HCT116 (cell line): ENCODE measurements around the gene DNAJC3. TPM values are rescaled to one million over a fixed set of nuclear protein-coding genes. Genes with fewer than 3 reads are reported as not detected.
"Not testable (repeated sequence)": the region's sequence is repeated elsewhere in the genome, so short reads cannot be mapped to it uniquely, and the experiment has no call there.

ENCODE experiments used
- ATAC-seq: fragments of 200-7000 bp; cut with Tn5 transposase; 2 replicates; pipeline ENCODE4 v1.9.1; 2020; ENCODE audit warnings: mild to moderate bottlenecking, moderate library complexity
- BruUV-seq: library from RNA; stranded (reverse); fragments of 400-500 nt; replicated peaks from 2 replicates; lab custom pipeline; 2021; lab: Mats Ljungman, UMichigan
- CTCF ChIA-PET: fragments of 300-600 bp; sonication (Branson Sonifier 250); formaldehyde crosslinking; loops from one replicate; lab custom pipeline; 2021; ENCODE audit warnings: antibody characterized with exemption; lab: Charles Lee
- POLR2A ChIA-PET: fragments of 300-600, 350-600 bp; sonication (Branson Sonifier 250); formaldehyde crosslinking; loops from one replicate; lab custom pipeline; 2021; ENCODE audit warnings: antibody characterized with exemption; lab: Charles Lee
- RAD21 ChIA-PET, 2 experiments: fragments of 300-600 bp; sonication (Branson Sonifier 250); formaldehyde crosslinking; loops; one replicate each; lab custom pipeline; 2023; ENCODE audit warnings: low total read pairs in 2 of 2; ENCODE audit not compliant: uncharacterized antibody in 2 of 2, unreplicated experiment in 2 of 2, low non-redundant PET in 1 of 2; lab: Charles Lee
- DNase-seq: peaks from one replicate; pipeline ENCODE4 v3.0.0-alpha.2; 2010; ENCODE audit warnings: low read depth, low spot score
- H2AFZ ChIP-seq: fragments of 200-600 bp; shearing (Covaris generic), sonication (generic); 2 replicates; pipeline ENCODE4 v1.6.1; 2017; ENCODE audit warnings: low read depth, mixed run types, mixed read lengths, antibody characterized with exemption, low read length; ENCODE audit not compliant: poor library complexity, severe bottlenecking
- H3K27ac ChIP-seq: 2 replicates; pipeline ENCODE4 v1.5.1; 2012; ENCODE audit warnings: low read depth, low read length
- H3K27me3 ChIP-seq: fragments of 200-600 bp; sonication (generic); 2 replicates; pipeline ENCODE4 v1.6.1; 2016; ENCODE audit warnings: mixed run types, low read length, mixed read lengths; ENCODE audit not compliant: insufficient read depth
- H3K36me3 ChIP-seq, 2 experiments: fragments of 200-500 bp in 1 of 2; fragments of 200-600 bp in 1 of 2; sonication (Bioruptor generic) in 1 of 2; sonication (generic) in 1 of 2; 2 replicates each; pipeline versions ENCODE4 v1.5.1 to v1.6.1; 2014 to 2016; ENCODE audit warnings: low read length in 2 of 2, inconsistent platforms in 1 of 2, mixed read lengths in 1 of 2, mixed run types in 1 of 2; ENCODE audit not compliant: insufficient read depth in 2 of 2, control insufficient read depth in 1 of 2
- H3K4me1 ChIP-seq, 2 experiments: fragments of 200-600 bp in 1 of 2; sonication (generic) in 1 of 2; 2 replicates each; pipeline versions ENCODE4 v1.5.1 to v1.6.1; 2012 to 2017; ENCODE audit warnings: low read length in 2 of 2, inconsistent platforms in 1 of 2, mild to moderate bottlenecking in 1 of 2, mixed read lengths in 1 of 2, mixed run types in 1 of 2, moderate library complexity in 1 of 2; ENCODE audit not compliant: insufficient read depth in 2 of 2, control insufficient read depth in 1 of 2
- H3K4me2 ChIP-seq: fragments of 200-600 bp; sonication (generic); 2 replicates; pipeline ENCODE4 v1.6.1; 2017; ENCODE audit warnings: mixed run types, low read length, mixed read lengths
- H3K4me3 ChIP-seq, 2 experiments: fragments of 200-600 bp in 1 of 2; sonication (generic) in 1 of 2; replicated peaks in 1 of 2; 2 replicates each; pipeline ENCODE4 v1.5.1; 2011 to 2016; ENCODE audit warnings: low read length in 2 of 2, control low read depth in 1 of 2, low read depth in 1 of 2, mild to moderate bottlenecking in 1 of 2, mixed read lengths in 1 of 2, mixed run types in 1 of 2
- H3K79me2 ChIP-seq: fragments of 200-600 bp; sonication (generic); 2 replicates; pipeline ENCODE4 v1.6.1; 2017; ENCODE audit warnings: mild to moderate bottlenecking, mixed run types, low read length, moderate library complexity, mixed read lengths; ENCODE audit not compliant: insufficient read depth
- H3K9ac ChIP-seq: fragments of 200-600 bp; sonication (generic); 2 replicates; pipeline ENCODE4 v1.6.1; 2016; ENCODE audit warnings: low read length, mixed read lengths
- H3K9me2 ChIP-seq: fragments of 200-600 bp; sonication (generic), shearing (Covaris generic); 2 replicates; pipeline ENCODE4 v1.6.1; 2017; ENCODE audit warnings: mixed run types, mild to moderate bottlenecking, moderate library complexity; ENCODE audit not compliant: insufficient read depth
- H3K9me3 ChIP-seq, 2 experiments: fragments of 200-500 bp in 1 of 2; fragments of 200-600 bp in 1 of 2; sonication (Bioruptor generic) in 1 of 2; sonication (generic) in 1 of 2; 2 replicates each; pipeline ENCODE4 v1.6.1; 2014 to 2017; ENCODE audit warnings: low read length in 2 of 2, mixed read lengths in 2 of 2, inconsistent platforms in 1 of 2, low read depth in 1 of 2, mild to moderate bottlenecking in 1 of 2, mixed run types in 1 of 2, moderate library complexity in 1 of 2; ENCODE audit not compliant: control insufficient read depth in 1 of 2, insufficient read depth in 1 of 2
- H4K20me1 ChIP-seq: fragments of 200-600 bp; sonication (generic), shearing (Covaris generic); 2 replicates; pipeline ENCODE4 v1.6.1; 2017; ENCODE audit warnings: mixed run types, mild to moderate bottlenecking, moderate library complexity; ENCODE audit not compliant: insufficient read depth
- CBX3 ChIP-seq: IDR thresholded peaks from 2 replicates; pipeline ENCODE4 v1.6.1; 2012; ENCODE audit warnings: low read depth
- JUND ChIP-seq: IDR thresholded peaks from 2 replicates; pipeline ENCODE4 v1.6.1; 2012
- POLR2A ChIP-seq: IDR thresholded peaks from 2 replicates; pipeline ENCODE4 v1.7.0; 2011; ENCODE audit warnings: borderline replicate concordance; ENCODE audit not compliant: insufficient read depth, insufficient read length; ENCODE audit errors: extremely low read depth
- RAD21 ChIP-seq: IDR thresholded peaks from 2 replicates; pipeline ENCODE4 v1.6.1; 2012; ENCODE audit warnings: low read depth, mild to moderate bottlenecking
- ZNF274 ChIP-seq: fragments of 200-500 bp; sonication (Bioruptor generic); IDR thresholded peaks from 2 replicates; pipeline ENCODE4 v1.6.1; 2014; ENCODE audit warnings: mild to moderate bottlenecking, low read depth, low read length, inconsistent platforms
- intact Hi-C: fragments of 100-400 bp; cut with micrococcal nuclease; formaldehyde crosslinking; loops from 2 replicates; pipeline ENCODE4 v1.10.0; 2022
- total RNA-seq: library from RNA; stranded (reverse); gene quantifications from one replicate; pipeline ENCODE4 v1.2.1, GENCODE V29; 2021; ENCODE audit not compliant: unreplicated experiment
- TF ChIP-seq, protein P1 (sequence below), 3 experiments: fragments of 200-600 bp in 1 of 3; sonication (generic) in 1 of 3; IDR thresholded peaks in 2 of 3; conservative IDR thresholded peaks in 1 of 3; 2 replicates each; pipeline ENCODE4 v1.5.1; 2012 to 2017; ENCODE audit warnings: low read depth in 2 of 3, low read length in 2 of 3, antibody characterized with exemption in 1 of 3, borderline replicate concordance in 1 of 3, control low read depth in 1 of 3, mild to moderate bottlenecking in 1 of 3, mixed read lengths in 1 of 3, mixed run types in 1 of 3, moderate library complexity in 1 of 3; ENCODE audit not compliant: insufficient read depth in 1 of 3
- TF ChIP-seq, protein P2 (sequence below): IDR thresholded peaks from 2 replicates; pipeline ENCODE4 v1.6.1; 2012
- TF ChIP-seq, protein P3 (sequence below): IDR thresholded peaks from 2 replicates; pipeline ENCODE4 v1.6.1; 2012; ENCODE audit warnings: low read depth

DNAJC3 gene
- total RNA-seq, 1 experiment from 2014 or later, result 28.5 TPM

DNA sequence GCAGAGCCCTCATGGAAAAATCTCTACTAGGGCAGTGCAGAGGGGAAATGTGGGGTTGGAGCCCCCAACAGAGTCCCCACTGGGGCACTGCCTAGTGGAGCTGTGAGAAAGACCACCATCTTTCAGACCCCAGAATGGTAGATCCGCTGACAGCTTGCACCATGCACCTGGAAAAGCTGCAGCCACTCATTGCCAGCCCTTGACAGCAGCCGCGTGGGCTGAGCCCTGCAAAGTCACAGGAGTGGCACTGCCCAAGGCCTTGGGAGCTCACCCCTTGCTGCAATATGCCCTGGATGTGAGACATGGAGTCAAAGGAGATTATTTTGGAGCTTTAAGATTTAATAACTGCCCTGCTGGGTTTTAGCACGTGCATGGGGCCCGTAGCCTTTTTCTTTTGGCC, 8.0 kb downstream of the DNAJC3 start:
- DNase-seq, ATAC-seq, POLR2A ChIA-PET, H3K4me1 ChIP-seq, H3K9me3 ChIP-seq, BruUV-seq, H3K4me3 ChIP-seq, H3K4me2 ChIP-seq, RAD21 ChIA-PET, H3K27me3 ChIP-seq, H2AFZ ChIP-seq, H3K27ac ChIP-seq, H3K9ac ChIP-seq, H3K9me2 ChIP-seq, H3K36me3 ChIP-seq, CTCF ChIA-PET, H4K20me1 ChIP-seq, intact Hi-C loops: not testable (repeated sequence)
- H3K79me2 ChIP-seq, result peaks cover 90% of the 10 kb centered on the region

DNA sequence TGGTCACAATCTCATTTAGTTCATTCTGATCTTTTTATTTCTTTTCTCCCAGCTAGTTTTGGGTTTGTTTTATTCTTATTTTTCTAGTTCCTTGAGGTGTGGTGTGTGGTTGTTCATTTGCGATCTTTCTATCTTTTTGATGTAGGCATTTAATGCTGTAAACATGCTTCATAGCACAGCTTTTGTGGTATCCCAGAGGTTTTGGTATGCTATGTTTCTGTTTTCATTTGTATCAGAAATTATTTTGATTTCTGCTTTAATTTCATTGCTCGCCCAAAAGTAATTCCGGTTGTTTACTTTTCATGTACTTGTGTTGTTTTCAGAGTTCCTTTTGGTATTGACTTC, 12.6 kb downstream of the DNAJC3 start:
- RAD21 ChIA-PET, result no interaction called here
- POLR2A ChIA-PET, result no interaction called here
- TF ChIP-seq RAD21 (no peak), JUND (no peak), ZNF274 (no peak), CBX3 (no peak), POLR2A (no peak)
- TF ChIP-seq, protein P1, sequence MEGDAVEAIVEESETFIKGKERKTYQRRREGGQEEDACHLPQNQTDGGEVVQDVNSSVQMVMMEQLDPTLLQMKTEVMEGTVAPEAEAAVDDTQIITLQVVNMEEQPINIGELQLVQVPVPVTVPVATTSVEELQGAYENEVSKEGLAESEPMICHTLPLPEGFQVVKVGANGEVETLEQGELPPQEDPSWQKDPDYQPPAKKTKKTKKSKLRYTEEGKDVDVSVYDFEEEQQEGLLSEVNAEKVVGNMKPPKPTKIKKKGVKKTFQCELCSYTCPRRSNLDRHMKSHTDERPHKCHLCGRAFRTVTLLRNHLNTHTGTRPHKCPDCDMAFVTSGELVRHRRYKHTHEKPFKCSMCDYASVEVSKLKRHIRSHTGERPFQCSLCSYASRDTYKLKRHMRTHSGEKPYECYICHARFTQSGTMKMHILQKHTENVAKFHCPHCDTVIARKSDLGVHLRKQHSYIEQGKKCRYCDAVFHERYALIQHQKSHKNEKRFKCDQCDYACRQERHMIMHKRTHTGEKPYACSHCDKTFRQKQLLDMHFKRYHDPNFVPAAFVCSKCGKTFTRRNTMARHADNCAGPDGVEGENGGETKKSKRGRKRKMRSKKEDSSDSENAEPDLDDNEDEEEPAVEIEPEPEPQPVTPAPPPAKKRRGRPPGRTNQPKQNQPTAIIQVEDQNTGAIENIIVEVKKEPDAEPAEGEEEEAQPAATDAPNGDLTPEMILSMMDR (IDR thresholded peaks at IDR 0.05 in 2 of 3, conservative IDR thresholded peaks at IDR 0.05 in 1 of 3; ENCODE audit: borderline replicate concordance in 1 of 3, insufficient read depth in 1 of 3, low read depth in 2 of 3, low read length in 2 of 3), result no peak
- TF ChIP-seq, protein P2, sequence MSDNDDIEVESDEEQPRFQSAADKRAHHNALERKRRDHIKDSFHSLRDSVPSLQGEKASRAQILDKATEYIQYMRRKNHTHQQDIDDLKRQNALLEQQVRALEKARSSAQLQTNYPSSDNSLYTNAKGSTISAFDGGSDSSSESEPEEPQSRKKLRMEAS, result no peak
- TF ChIP-seq, protein P3, sequence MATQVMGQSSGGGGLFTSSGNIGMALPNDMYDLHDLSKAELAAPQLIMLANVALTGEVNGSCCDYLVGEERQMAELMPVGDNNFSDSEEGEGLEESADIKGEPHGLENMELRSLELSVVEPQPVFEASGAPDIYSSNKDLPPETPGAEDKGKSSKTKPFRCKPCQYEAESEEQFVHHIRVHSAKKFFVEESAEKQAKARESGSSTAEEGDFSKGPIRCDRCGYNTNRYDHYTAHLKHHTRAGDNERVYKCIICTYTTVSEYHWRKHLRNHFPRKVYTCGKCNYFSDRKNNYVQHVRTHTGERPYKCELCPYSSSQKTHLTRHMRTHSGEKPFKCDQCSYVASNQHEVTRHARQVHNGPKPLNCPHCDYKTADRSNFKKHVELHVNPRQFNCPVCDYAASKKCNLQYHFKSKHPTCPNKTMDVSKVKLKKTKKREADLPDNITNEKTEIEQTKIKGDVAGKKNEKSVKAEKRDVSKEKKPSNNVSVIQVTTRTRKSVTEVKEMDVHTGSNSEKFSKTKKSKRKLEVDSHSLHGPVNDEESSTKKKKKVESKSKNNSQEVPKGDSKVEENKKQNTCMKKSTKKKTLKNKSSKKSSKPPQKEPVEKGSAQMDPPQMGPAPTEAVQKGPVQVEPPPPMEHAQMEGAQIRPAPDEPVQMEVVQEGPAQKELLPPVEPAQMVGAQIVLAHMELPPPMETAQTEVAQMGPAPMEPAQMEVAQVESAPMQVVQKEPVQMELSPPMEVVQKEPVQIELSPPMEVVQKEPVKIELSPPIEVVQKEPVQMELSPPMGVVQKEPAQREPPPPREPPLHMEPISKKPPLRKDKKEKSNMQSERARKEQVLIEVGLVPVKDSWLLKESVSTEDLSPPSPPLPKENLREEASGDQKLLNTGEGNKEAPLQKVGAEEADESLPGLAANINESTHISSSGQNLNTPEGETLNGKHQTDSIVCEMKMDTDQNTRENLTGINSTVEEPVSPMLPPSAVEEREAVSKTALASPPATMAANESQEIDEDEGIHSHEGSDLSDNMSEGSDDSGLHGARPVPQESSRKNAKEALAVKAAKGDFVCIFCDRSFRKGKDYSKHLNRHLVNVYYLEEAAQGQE, result no peak
- TF ChIP-seq, all 23 proteins: peak for 0
- Histone ChIP-seq H3K9ac (no peak overlapping the region), H4K20me1 (no peaks in the 10 kb centered on the region), H3K9me2 (no peaks in the 10 kb centered on the region), H2AFZ (no peak overlapping the region), H3K4me2 (no peak overlapping the region), H3K27me3 (no peaks in the 10 kb centered on the region), H3K36me3 (no peaks in the 10 kb centered on the region), H3K79me2 (peaks cover 48% of the 10 kb centered on the region), H3K4me3 (no peak overlapping the region), H3K27ac (no peak overlapping the region), H3K4me1 (no peaks in the 10 kb centered on the region), H3K9me3 (no peaks in the 10 kb centered on the region)
- intact Hi-C loops, result no loop called here
- CTCF ChIA-PET, result no interaction called here
- ATAC-seq (no peak), DNase-seq (no peak)
- BruUV-seq, result no TSS peak

DNA sequence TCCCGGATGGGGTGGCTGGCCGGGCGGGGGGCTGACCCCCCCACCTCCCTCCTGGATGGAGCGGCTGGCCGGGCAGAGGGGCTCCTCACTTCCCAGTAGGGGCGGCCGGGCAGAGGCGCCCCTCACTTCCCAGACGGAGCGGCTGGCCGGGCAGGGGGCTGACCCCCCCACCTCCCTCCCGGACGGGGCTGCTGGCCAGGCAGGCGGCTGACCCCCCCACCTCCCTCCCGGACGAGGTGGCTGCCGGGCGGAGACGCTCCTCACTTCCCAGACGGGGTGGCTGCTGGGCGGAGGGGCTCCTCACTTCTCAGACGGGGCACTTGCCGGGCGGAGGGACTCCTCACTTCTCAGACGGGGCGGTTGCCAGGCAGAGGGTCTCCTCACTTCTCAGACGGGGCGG, 14.0 kb downstream of the DNAJC3 start:
- BruUV-seq, ATAC-seq, H3K4me3 ChIP-seq, H2AFZ ChIP-seq, H3K27ac ChIP-seq, RAD21 ChIA-PET, POLR2A ChIA-PET, H3K9ac ChIP-seq, H3K9me2 ChIP-seq, H3K27me3 ChIP-seq, DNase-seq, H3K4me1 ChIP-seq, CTCF ChIA-PET, H4K20me1 ChIP-seq, intact Hi-C loops, H3K9me3 ChIP-seq, H3K4me2 ChIP-seq, H3K36me3 ChIP-seq: not testable (repeated sequence)
- peaks cover 37% of the 10 kb centered on the region for H3K79me2 ChIP-seq
